Measurements from ENCODE around the gene S100Z.

The S100Z gene

GRCh38 chr5:76964060-76964459 is 114.2 kb downstream of the S100Z start:
- DNase-seq (ENCODE audit: low read depth): no peak
- TF ChIP-seq, protein P1, sequence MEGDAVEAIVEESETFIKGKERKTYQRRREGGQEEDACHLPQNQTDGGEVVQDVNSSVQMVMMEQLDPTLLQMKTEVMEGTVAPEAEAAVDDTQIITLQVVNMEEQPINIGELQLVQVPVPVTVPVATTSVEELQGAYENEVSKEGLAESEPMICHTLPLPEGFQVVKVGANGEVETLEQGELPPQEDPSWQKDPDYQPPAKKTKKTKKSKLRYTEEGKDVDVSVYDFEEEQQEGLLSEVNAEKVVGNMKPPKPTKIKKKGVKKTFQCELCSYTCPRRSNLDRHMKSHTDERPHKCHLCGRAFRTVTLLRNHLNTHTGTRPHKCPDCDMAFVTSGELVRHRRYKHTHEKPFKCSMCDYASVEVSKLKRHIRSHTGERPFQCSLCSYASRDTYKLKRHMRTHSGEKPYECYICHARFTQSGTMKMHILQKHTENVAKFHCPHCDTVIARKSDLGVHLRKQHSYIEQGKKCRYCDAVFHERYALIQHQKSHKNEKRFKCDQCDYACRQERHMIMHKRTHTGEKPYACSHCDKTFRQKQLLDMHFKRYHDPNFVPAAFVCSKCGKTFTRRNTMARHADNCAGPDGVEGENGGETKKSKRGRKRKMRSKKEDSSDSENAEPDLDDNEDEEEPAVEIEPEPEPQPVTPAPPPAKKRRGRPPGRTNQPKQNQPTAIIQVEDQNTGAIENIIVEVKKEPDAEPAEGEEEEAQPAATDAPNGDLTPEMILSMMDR (IDR thresholded peaks at IDR 0.05; ENCODE audit: control insufficient read depth, extremely low read depth, insufficient read depth): no peak
- no peak overlapping the region for H3K4me3 ChIP-seq (ENCODE audit: low read depth, low read length)
